ENCODE data around the gene RHBDD2. TPM values are rescaled to one million over a fixed set of nuclear protein-coding genes. Genes with fewer than 3 reads are reported as not detected.
"Not testable (repeated sequence)": the region's sequence is repeated elsewhere in the genome, so short reads cannot be mapped to it uniquely, and the experiment has no call there.

Gene RHBDD2
- total RNA-seq (10 to 100 TPM; 13.6 to 18.8 TPM), polyA plus RNA-seq (10 to 100 TPM; 55.7 to 65.0 TPM)

- WGBS: 1% methylated on average over 65 of the region's 65 CpGs
Observed at GRCh38 chr7:75878769-75879611, at the start of gene RHBDD2. TSS of gene RHBDD2 (plus strand) at chr7:75879034. CDS start at chr7:75879083, 49 bp downstream.

GRCh38 chr7:75829656-75830055, 49.2 kb upstream of the RHBDD2 start:
- H3K4me3 ChIP-seq (ENCODE audit: low read depth in 1 of 3, low read length in 3 of 3); H3K27ac ChIP-seq (ENCODE audit: low read depth in 1 of 2, low read length in 2 of 2); H3K27me3 ChIP-seq (ENCODE audit: control insufficient read depth in 4 of 4, insufficient read depth in 4 of 4, low read length in 3 of 4); H3K36me3 ChIP-seq (ENCODE audit: control insufficient read depth in 4 of 4, insufficient read depth in 3 of 4, low read depth in 1 of 4, low read length in 3 of 4); H3K4me1 ChIP-seq (ENCODE audit: control insufficient read depth in 4 of 4, insufficient read depth in 4 of 4, low read length in 3 of 4); H3K9me3 ChIP-seq (ENCODE audit: control insufficient read depth in 4 of 4, low read length in 3 of 4); DNase-seq (ENCODE audit: low spot score); H3K9ac ChIP-seq (ENCODE audit: low read depth in 1 of 2, low read length in 2 of 2): not testable (repeated sequence)
- WGBS: 75% methylated on average over 6 of the region's 6 CpGs

More at GRCh38 chr7:75878769-75879611, at the start of gene RHBDD2:
- Histone ChIP-seq H3K4me1 (ENCODE audit: control insufficient read depth in 4 of 4, insufficient read depth in 4 of 4, low read length in 3 of 4) (peaks cover 2 to 18% (median 5%) of the 10 kb centered on the region in 4 donors), H3K9me3 (ENCODE audit: control insufficient read depth in 4 of 4, low read length in 3 of 4) (no peaks in the 10 kb centered on the region), H3K27me3 (ENCODE audit: control insufficient read depth in 4 of 4, insufficient read depth in 4 of 4, low read length in 3 of 4) (no peaks in the 10 kb centered on the region), H3K4me3 (ENCODE audit: low read depth in 1 of 3, low read length in 3 of 3) (peak within 1 kb of the TSS; percentile 78 to 84 (median 80)), H3K9ac (ENCODE audit: low read depth in 1 of 2, low read length in 2 of 2) (peak within 1 kb of the TSS; percentile 64 to 98), H3K36me3 (ENCODE audit: control insufficient read depth in 4 of 4, insufficient read depth in 3 of 4, low read depth in 1 of 4, low read length in 3 of 4) (peaks cover 5 to 14% (median 9%) of the 10 kb centered on the region in 4 donors), H3K27ac (ENCODE audit: low read depth in 1 of 2, low read length in 2 of 2) (peak within 1 kb of the TSS; percentile 90 to 93)
- peak; percentile 98 for DNase-seq (ENCODE audit: low spot score)
- TF ChIP-seq EGR1 (IDR thresholded peaks at IDR 0.05; ENCODE audit: low read depth in 2 of 2): peak; percentile 92 to 94
- TF ChIP-seq REST (IDR thresholded peaks at IDR 0.05): peak; percentile 87
- peak; percentile 92 for TF ChIP-seq YY1 (IDR thresholded peaks at IDR 0.05)
- no peak for TF ChIP-seq CTCF (IDR thresholded peaks at IDR 0.05; ENCODE audit: low read depth, low read length, missing input control)
- TF ChIP-seq JUND (IDR thresholded peaks at IDR 0.05): no peak
- no peak for TF ChIP-seq NR2F2 (IDR thresholded peaks at IDR 0.05)
- peak; percentile 30 to 57 for TF ChIP-seq RAD21 (IDR thresholded peaks at IDR 0.05)
- TF ChIP-seq SP1 (IDR thresholded peaks at IDR 0.05): peak; percentile 45
- peak in 1 of 2 donors; percentile 39 for TF ChIP-seq GABPA (IDR thresholded peaks at IDR 0.05 in 1 of 2, conservative IDR thresholded peaks at IDR 0.05 in 1 of 2)
- no peak for TF ChIP-seq HNF4G (IDR thresholded peaks at IDR 0.05)
- TF ChIP-seq FOXA2 (IDR thresholded peaks at IDR 0.05): no peak

- Histone ChIP-seq H3K27me3 (ENCODE audit: control insufficient read depth in 4 of 4, insufficient read depth in 4 of 4, low read length in 3 of 4) (no peaks in the 10 kb centered on the region), H3K9ac (ENCODE audit: low read depth in 1 of 2, low read length in 2 of 2) (no peak overlapping the region), H3K9me3 (ENCODE audit: control insufficient read depth in 4 of 4, low read length in 3 of 4) (no peaks in the 10 kb centered on the region), H3K4me3 (ENCODE audit: low read depth in 1 of 3, low read length in 3 of 3) (no peak overlapping the region), H3K36me3 (ENCODE audit: control insufficient read depth in 4 of 4, insufficient read depth in 3 of 4, low read depth in 1 of 4, low read length in 3 of 4) (no peaks in the 10 kb centered on the region), H3K4me1 (ENCODE audit: control insufficient read depth in 4 of 4, insufficient read depth in 4 of 4, low read length in 3 of 4) (no peaks in the 10 kb centered on the region), H3K27ac (ENCODE audit: low read depth in 1 of 2, low read length in 2 of 2) (no peak overlapping the region)
- no peak for DNase-seq (ENCODE audit: low spot score)
- 85% methylated on average over 6 of the region's 6 CpGs for WGBS
- TF ChIP-seq HNF4G (IDR thresholded peaks at IDR 0.05) (no peak), EGR1 (IDR thresholded peaks at IDR 0.05; ENCODE audit: low read depth in 2 of 2) (no peak), FOXA2 (IDR thresholded peaks at IDR 0.05) (no peak), MAX (IDR thresholded peaks at IDR 0.05) (no peak), HNF4A (conservative IDR thresholded peaks at IDR 0.05) (no peak), REST (IDR thresholded peaks at IDR 0.05) (no peak), CTCF (IDR thresholded peaks at IDR 0.05; ENCODE audit: low read depth, low read length, missing input control) (no peak), GABPA (IDR thresholded peaks at IDR 0.05 in 1 of 2, conservative IDR thresholded peaks at IDR 0.05 in 1 of 2) (no peak), JUND (IDR thresholded peaks at IDR 0.05) (no peak), SP1 (IDR thresholded peaks at IDR 0.05) (no peak)
Observed at GRCh38 chr7:75830978-75831377, 47.9 kb upstream of the RHBDD2 start.

All from liver (tissue), 9 donors.